Measurements from ENCODE around the gene C3orf85. TPM values are rescaled to one million over a fixed set of nuclear protein-coding genes. Genes with fewer than 3 reads are reported as not detected.

Gene C3orf85
- total RNA-seq, 2 experiments from 2014 or later, result not detected

DNA sequence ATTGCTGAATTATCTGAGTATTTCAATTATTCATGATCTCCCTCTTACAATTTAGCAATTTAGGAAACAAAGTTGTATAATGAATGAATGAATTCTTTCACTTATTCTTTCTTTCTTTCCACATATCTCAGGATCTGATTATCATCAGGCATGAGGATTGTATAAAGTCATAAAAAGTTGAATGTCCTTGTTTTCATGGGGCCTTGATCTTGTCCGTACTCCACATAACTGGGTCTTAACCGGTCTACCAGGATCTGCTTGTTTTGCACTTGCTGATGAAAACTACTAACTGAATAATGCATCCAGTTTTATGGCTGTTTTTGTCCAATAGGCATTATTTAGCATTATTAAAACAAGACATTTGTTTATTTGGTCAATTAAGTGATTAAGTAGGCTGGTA is 12.6 kb downstream of the C3orf85 start:
- intact Hi-C loops (cut with DNase I, micrococcal nuclease), result no loop called here
- POLR2A ChIA-PET, result no interaction called here
- CTCF ChIA-PET, result no interaction called here
- H3K4me3 Mint-ChIP-seq, result no peak overlapping the region
- no peak for ATAC-seq (ENCODE audit: poor library complexity)
- H3K27ac Mint-ChIP-seq, result no peak overlapping the region
- Histone ChIP-seq H3K9me3 (ENCODE audit: control insufficient read depth in 1 of 2, insufficient read depth in 1 of 2, low read length in 2 of 2) (peaks cover 0 to 4% of the 10 kb centered on the region in 2 experiments), H3K4me1 (ENCODE audit: insufficient read depth, low read length) (no peaks in the 10 kb centered on the region), H3K4me3 (ENCODE audit: low read length) (no peak overlapping the region), H3K27me3 (ENCODE audit: control insufficient read depth in 1 of 2, insufficient read depth in 2 of 2, low read length in 2 of 2) (no peaks in the 10 kb centered on the region), H3K27ac (ENCODE audit: low read depth in 1 of 2, low read length in 2 of 2) (no peak overlapping the region), H3K36me3 (ENCODE audit: insufficient read depth, low read length) (no peaks in the 10 kb centered on the region)
- no peaks in the 10 kb centered on the region for H3K36me3 Mint-ChIP-seq (ENCODE audit: low read depth)
- no peaks in the 10 kb centered on the region for H3K27me3 Mint-ChIP-seq
- no peak for DNase-seq
- TF ChIP-seq, protein P1, sequence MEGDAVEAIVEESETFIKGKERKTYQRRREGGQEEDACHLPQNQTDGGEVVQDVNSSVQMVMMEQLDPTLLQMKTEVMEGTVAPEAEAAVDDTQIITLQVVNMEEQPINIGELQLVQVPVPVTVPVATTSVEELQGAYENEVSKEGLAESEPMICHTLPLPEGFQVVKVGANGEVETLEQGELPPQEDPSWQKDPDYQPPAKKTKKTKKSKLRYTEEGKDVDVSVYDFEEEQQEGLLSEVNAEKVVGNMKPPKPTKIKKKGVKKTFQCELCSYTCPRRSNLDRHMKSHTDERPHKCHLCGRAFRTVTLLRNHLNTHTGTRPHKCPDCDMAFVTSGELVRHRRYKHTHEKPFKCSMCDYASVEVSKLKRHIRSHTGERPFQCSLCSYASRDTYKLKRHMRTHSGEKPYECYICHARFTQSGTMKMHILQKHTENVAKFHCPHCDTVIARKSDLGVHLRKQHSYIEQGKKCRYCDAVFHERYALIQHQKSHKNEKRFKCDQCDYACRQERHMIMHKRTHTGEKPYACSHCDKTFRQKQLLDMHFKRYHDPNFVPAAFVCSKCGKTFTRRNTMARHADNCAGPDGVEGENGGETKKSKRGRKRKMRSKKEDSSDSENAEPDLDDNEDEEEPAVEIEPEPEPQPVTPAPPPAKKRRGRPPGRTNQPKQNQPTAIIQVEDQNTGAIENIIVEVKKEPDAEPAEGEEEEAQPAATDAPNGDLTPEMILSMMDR (IDR thresholded peaks at IDR 0.05), result no peak
- H3K9me3 Mint-ChIP-seq, result no peaks in the 10 kb centered on the region
- no peaks in the 10 kb centered on the region for H3K4me1 Mint-ChIP-seq (ENCODE audit: low read depth)

DNA sequence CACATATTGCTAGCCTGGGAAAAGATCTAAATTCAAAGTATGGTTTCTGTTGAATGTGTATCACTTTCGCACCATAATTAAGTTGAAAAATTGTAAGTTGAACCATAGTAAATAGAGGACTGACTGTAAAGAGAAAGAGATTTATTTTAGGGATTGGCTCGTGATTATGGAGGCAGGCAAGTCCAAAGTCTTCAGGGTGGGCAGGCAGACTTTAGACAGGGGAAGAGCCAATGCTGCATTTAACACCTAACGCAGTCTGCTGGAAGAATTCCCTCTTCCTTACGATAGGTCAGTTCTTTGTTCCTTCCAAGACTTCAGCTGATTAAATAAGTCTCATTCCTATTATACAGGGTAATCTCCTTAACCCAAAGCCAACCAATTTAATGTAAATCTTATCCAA is 15.8 kb downstream of the C3orf85 start:
- Histone ChIP-seq H3K36me3 (ENCODE audit: insufficient read depth, low read length) (no peaks in the 10 kb centered on the region), H3K27me3 (ENCODE audit: control insufficient read depth in 1 of 2, insufficient read depth in 2 of 2, low read length in 2 of 2) (no peaks in the 10 kb centered on the region), H3K4me3 (ENCODE audit: low read length) (no peak overlapping the region), H3K27ac (ENCODE audit: low read depth in 1 of 2, low read length in 2 of 2) (no peak overlapping the region), H3K4me1 (ENCODE audit: insufficient read depth, low read length) (no peaks in the 10 kb centered on the region), H3K9me3 (ENCODE audit: control insufficient read depth in 1 of 2, insufficient read depth in 1 of 2, low read length in 2 of 2) (no peaks in the 10 kb centered on the region)
- Mint-ChIP-seq H3K4me1 (ENCODE audit: low read depth) (no peaks in the 10 kb centered on the region), H3K4me3 (no peak overlapping the region), H3K27me3 (no peaks in the 10 kb centered on the region), H3K27ac (no peak overlapping the region), H3K9me3 (no peaks in the 10 kb centered on the region), H3K36me3 (ENCODE audit: low read depth) (no peaks in the 10 kb centered on the region)
- ATAC-seq (ENCODE audit: poor library complexity), result no peak
- CTCF ChIA-PET, result no interaction called here
- DNase-seq, result no peak
- POLR2A ChIA-PET, result no interaction called here
- intact Hi-C loops (cut with DNase I, micrococcal nuclease), result no loop called here
- TF ChIP-seq, protein P1 (IDR thresholded peaks at IDR 0.05), result no peak

DNA sequence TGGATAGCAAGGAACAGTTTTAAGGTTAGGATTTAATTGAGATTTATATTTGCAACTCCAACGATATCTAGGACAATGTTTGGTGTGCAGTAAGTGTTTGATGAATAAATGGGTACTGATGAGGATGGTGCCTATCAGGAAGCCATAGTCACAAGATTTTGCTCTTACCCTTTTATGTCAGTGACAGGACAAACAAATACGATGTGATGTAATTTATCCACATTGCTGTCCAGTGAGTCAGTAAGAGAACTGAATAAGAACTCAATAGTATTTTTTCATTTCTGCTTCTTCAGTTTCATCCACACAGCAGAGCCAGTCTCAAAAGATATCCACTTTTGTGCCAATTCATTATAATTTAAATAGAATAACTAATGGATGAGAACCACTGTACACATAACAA is 18.5 kb downstream of the C3orf85 start:
- H3K9me3 ChIP-seq (ENCODE audit: control insufficient read depth in 1 of 2, insufficient read depth in 1 of 2, low read length in 2 of 2), result peaks cover 0 to 3% of the 10 kb centered on the region in 2 experiments
- intact Hi-C loops (cut with DNase I, micrococcal nuclease), result no loop called here
- no peak overlapping the region for H3K4me3 Mint-ChIP-seq
- no peaks in the 10 kb centered on the region for H3K27me3 ChIP-seq (ENCODE audit: control insufficient read depth in 1 of 2, insufficient read depth in 2 of 2, low read length in 2 of 2)
- no peak overlapping the region for H3K27ac Mint-ChIP-seq
- DNase-seq (no peak), ATAC-seq (ENCODE audit: poor library complexity) (no peak)
- H3K4me1 ChIP-seq (ENCODE audit: insufficient read depth, low read length), result no peaks in the 10 kb centered on the region
- H3K36me3 Mint-ChIP-seq (ENCODE audit: low read depth), result no peaks in the 10 kb centered on the region
- ChIA-PET CTCF (no interaction called here), POLR2A (no interaction called here)
- H3K9me3 Mint-ChIP-seq, result peaks cover under 1% of the 10 kb centered on the region
- no peaks in the 10 kb centered on the region for H3K36me3 ChIP-seq (ENCODE audit: insufficient read depth, low read length)
- H3K4me1 Mint-ChIP-seq (ENCODE audit: low read depth), result no peaks in the 10 kb centered on the region
- TF ChIP-seq, protein P1 (IDR thresholded peaks at IDR 0.05), result no peak
- peaks cover 1% of the 10 kb centered on the region for H3K27me3 Mint-ChIP-seq
- H3K4me3 ChIP-seq (ENCODE audit: low read length), result no peak overlapping the region
- no peak overlapping the region for H3K27ac ChIP-seq (ENCODE audit: low read depth in 1 of 2, low read length in 2 of 2)
